ENCODE results near the gene GMDS.

The GMDS gene

GRCh38 chr6:1724616-1725015 lies 520.8 kb downstream of the GMDS start:
- DNase-seq = no peak

DNA sequence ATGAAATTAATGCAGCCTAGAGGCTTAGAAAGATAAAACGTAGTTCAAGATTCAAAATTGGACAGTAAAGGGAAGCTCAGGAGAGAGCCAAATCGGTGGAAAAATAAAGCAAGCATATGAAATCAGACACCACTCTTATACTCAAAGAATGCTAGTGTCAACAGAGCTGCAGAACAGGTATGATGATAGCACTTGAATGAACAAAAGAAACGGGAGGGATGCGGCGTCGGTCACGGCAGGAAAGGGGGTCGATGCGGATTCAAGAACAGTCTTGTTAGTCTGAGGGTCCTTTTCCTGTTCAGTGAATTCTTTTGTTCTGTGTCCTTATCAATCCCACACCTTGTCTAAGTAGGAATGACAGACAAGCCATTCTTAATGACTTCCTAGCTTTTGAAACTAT lies 521.3 kb downstream of the GMDS start:
- no peak for DNase-seq

DNA sequence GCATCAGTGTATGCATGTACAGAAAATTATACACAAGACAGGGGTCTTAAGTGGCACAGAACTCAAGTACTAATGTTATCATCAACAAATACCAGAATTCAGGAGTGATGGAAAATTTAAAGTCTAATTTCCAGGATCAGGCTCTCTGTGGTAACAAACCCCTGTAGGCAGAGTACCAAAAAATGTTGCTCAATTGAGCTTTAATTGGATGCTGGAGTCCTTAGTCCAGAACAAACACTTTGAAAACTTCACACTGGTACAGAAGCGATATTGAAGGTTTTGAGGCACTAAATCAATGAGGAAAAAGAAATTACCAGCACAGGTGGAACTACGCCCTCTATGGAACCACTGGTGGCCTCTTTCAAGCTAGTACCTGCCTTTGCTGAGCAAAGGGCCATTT lies 522.6 kb downstream of the GMDS start:
- no peak for DNase-seq

- no peak for DNase-seq
Observed at GRCh38 chr6:1720620-1721322, 524.6 kb downstream of the GMDS start.

- DNase-seq = no peak
Observed at GRCh38 chr6:1719922-1720321, 525.5 kb downstream of the GMDS start.

DNA sequence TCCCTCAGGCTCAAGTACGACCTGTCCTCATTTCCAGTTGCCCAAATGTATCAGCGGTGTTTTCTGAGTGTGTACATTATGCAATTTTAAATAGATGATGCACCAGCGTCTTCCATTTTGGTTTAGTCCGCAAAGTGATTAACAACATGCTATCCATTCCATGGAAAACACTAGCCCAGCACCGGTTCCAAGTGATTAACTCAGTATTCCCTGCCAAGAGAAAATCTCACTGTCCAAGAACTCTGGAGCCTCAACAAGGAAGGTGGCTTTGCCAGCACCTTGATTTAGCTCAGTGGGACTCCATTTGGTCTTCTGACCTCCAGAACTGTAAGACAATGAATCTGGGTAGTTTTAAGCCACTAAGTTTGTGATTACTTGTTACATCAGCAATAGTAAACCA lies 528.5 kb downstream of the GMDS start:
- DNase-seq = no peak

GRCh38 chr6:1716396-1716795 lies 529.0 kb downstream of the GMDS start:
- no peak for DNase-seq

DNA sequence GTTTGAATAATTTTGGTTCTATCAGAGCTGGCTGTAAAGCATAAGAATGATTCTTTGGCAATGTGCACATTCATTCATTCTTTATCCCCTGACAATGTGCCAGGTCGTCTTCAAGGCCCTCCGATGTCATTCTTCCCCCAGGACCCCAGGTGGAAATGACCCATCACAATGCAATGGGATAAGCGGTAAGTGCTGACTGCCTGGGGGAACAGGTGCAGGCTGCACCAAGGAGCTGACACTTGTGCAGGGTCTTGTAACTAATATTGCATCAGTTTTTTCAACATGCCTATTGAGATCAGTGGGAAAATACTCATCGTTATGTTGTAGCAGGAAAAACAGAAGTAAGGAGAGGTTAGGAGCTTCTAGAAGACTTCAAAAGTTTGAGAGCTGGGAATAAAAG lies 530.1 kb downstream of the GMDS start:
- no peak for DNase-seq

GRCh38 chr6:1714654-1715053 lies 530.8 kb downstream of the GMDS start:
- no peak for DNase-seq

DNA sequence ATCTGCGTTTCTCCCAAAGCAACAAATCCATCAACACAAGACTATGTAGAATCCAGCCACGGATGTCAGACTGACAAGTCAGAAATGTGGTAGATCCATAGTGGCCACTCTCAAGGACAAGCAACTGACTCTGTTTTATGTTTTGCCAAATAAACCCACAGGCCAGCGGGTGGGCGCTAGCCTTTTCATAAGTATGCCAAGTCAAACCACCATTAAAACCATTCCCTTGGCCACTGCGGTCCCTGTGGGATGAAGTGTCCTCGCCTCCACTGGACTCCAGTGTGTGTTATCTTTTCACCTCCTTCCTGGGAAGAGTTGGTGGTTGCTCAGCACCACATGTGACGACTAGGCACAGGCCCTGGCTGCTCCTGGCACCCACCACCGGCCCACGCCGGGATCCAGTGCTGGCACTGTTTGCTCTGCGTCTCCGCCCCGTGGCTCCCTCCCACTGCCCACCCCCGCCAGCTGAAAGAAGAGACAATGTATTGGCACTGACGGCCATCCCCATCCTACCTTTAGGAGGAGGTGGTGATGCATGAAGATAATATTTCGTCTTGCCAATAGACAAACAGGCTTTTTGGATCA lies 532.3 kb downstream of the GMDS start:
- DNase-seq = no peak

DNA sequence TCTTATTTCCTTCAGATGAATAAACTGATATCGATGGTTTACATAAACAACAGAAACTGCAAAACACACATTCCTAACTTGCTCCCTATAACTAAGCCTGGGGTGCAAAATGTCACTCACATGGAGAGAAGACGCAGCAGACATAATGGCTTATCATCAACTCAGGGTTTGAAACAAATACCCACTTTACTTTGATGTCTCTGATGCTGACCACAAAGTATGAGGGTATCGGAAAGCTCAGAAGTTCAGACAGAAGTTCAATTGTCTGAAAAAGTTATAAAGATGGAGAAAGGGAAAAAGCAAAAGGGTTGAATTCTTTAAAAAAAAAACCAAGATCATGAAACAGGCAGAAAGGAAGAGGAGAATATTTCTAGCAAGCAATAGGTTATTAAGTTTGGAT lies 533.0 kb downstream of the GMDS start:
- DNase-seq = no peak

DNA sequence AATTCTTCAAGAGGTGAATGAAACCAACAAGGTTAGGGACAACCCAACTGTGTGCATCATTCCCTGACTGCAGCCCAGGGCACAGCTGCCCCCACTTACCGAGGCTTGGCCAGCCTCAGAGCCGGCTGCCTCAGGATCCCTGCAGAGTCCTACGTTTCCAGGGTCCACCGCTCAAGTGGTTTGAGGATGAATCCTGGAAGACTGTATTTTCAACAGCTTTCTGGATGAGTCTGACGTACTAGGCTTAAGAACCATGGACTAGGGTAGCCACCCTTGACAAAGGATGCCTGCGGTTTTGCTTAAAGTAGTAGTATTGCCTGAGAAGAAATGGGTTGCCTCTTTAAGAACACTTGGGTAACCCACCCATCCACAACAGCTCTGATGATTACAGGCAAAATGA lies 534.3 kb downstream of the GMDS start:
- no peak for DNase-seq

DNA sequence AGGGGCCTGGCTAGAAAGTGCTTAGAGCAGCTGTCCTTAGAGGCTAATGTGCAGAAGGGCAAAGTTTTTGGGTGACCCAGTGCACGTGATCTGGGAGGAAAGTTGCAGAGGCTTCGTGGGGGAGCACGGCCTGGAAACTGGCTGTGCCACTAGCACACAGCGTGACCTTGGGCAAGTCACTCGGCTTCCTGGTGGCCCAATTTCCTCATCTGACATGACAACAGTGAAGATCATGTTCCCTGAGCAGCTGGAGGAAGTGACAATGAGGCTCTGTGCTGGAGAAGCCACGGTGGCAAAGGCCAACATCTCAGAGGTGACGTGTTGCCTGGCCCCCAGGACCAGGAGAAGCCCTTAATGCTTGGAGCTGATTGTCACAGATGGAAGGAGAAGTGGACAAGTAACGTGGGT lies 536.2 kb downstream of the GMDS start:
- no peak for DNase-seq

- no peak for DNase-seq
Observed at GRCh38 chr6:1708820-1709219, 536.6 kb downstream of the GMDS start.

- DNase-seq = no peak
Observed at GRCh38 chr6:1708122-1708521, 537.3 kb downstream of the GMDS start.

DNA sequence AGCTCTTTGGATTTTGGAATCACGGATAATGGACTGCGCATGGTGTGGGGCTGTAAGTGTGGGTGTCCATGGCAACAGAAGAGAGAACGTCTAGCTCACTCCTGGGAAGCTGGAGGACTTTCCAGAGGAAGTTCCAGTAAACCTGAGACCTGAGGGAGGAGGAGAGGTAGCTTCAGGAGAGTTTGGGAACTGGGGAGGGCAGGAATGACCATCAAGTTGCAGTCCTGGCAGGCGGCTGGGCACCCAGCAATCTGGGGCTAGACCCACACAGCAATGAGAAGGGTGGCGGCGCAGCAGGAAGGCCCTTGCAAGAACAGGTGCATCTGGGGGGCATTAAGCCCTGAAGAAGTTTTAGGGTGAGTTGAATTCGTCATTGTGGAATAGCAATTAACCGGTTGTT lies 539.8 kb downstream of the GMDS start:
- no peak for DNase-seq

GRCh38 chr6:1705183-1705582 lies 540.2 kb downstream of the GMDS start:
- no peak for DNase-seq

- no peak for DNase-seq
Observed at GRCh38 chr6:1704711-1705110, 540.7 kb downstream of the GMDS start.

DNA sequence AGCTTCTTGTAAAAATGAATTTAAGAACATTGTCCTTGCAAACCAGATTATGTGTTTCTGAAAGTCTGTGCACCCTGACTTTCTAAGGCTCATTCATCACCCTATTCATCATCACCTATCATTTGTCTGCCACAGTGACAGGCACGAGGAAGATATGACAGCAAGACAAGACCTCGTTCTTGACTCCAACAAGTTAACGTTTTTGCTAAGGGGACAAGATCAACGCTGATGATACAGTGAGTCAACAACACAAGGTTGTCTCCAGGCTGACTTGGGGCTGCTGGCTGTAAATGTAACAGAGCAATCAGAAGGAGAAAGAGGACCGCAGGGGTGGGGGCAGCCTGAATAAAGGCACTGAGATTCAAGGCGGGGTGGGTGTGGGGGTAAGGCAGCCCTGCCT lies 541.5 kb downstream of the GMDS start:
- no peak for DNase-seq

DNA sequence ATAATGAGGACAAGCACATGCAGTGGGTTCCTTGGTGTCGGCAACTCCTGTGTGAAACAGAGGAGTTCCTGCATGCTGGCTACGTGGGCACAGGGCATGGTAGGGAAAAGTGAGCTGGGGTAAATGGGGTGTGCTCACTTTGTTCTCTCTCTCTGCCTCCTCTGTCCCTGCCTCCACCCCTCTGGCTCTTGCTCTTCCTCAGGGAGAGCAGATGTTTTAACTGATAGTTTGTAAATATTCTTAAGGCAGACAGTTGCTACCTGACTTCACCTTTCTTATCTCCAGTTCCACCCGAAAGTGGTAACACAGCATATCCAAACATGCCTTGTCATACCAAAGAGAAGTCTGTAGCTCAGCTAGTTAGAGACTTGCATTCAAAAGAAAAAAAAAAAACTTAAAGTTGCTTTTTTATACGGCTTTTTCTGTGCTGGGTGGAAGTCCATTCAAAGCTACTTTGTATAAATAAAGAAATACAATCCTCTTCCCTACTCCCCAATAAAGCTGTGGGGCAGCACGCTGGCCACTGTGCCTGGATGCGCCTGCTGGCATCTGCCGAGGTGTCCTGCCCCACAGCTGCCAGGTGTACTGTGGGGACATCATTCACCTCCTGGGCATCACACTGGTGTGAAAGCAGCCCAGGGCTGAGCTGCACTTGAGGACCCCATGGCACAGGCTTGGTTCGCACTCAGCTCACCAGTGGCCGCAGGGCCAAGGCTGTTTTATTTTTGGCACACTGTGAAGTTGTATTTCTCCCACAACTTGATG lies 542.1 kb downstream of the GMDS start:
- DNase-seq = no peak

DNA sequence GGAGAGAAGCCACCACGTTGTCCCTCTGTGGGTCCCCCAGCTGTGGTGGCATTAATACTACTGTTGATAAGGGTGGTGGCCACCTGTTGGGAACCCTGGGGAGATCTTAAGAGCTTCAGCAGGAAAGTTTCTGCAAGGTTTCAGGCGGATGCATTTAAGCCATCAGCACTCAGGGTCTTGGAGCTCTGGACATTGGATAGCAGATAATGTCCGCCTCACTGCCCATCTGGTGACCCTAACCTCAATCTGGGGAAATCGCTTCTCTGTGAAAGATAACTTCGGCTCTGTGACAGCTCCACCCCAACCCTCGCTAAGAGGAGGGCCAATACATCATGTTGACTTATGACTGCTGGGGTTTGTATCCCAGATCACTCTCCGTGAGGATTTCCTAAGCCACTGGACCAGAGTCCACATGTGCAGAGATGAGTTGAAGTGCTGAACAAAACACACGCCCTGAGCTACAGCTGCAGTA lies 542.8 kb downstream of the GMDS start:
- DNase-seq = no peak

DNA sequence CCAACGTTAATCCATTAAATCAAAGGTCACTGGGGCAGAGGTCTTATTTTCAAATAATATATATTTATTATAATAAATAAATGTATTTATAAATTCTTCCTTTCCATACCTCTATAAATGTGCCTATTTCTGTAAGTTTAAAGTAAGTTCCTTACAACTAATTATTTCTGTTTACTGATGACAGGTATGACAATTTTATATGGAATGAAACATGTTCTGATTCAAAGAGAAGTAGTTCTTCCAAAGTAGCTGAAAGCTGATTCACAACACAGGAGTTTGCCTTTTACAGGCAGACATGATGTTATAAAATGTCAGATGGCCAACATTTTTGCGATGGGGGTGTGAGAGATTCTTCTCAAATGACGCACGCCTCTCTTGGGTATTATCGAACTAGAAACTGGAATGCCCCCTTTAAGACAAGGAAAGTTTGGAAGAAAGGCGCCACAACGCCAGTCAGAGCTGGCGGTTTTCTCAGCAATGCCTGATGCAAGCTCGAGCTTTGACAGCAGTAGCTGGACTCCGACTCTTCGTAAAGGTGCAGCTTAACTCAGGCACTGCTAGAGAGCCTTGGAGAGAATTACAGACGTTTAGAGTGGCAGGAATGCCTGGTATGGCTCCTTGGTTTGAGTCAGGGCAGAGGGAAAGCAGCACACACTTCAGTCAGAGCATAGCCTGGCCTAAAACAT lies 543.6 kb downstream of the GMDS start:
- no peak for DNase-seq

GRCh38 chr6:1700278-1700967 lies 545.0 kb downstream of the GMDS start:
- no peak for DNase-seq
